HG03439 (cell line): Measurements from ENCODE around the gene GOLPH3.

Source experiments
- ATAC-seq: cut with Tn5 transposase; IDR thresholded peaks from one replicate; pipeline ENCODE4 v1.9.1; 2021; ENCODE audit warnings: mild to moderate bottlenecking, moderate library complexity; ENCODE audit not compliant: unreplicated experiment

GOLPH3 gene

GRCh38 chr5:32076699-32077695 lies 97.1 kb downstream of the GOLPH3 start:
- no peak for ATAC-seq
